ENCODE data around the gene DENND2C.

DENND2C gene

GRCh38 chr1:114669562-114670082, at the start of gene DENND2C:
Gene DENND2C (minus strand): TSS chr1:114670049. CDS start chr1:114625984, 44,065 bp downstream.
- DNase-seq (ENCODE audit: low spot score), result no peak

GRCh38 chr1:114719424-114719787, 49.6 kb upstream of the DENND2C start:
- DNase-seq (ENCODE audit: low spot score), result no peak

GRCh38 chr1:114718661-114719423, 49.0 kb upstream of the DENND2C start:
- peak; percentile 36 for DNase-seq (ENCODE audit: low spot score)

- DNase-seq (ENCODE audit: low spot score), result peak; percentile 90
These were observed 46.7 kb upstream of the DENND2C start, which contains the start of gene NRAS for GRCh38 chr1:114716304-114717170. Gene NRAS (minus strand): TSS chr1:114716771. CDS start chr1:114716160, 611 bp downstream.

GRCh38 chr1:114715952-114716303, 46.1 kb upstream of the DENND2C start:
- no peak for DNase-seq (ENCODE audit: low spot score)

GRCh38 chr1:114712977-114713376, 43.1 kb upstream of the DENND2C start:
- DNase-seq (ENCODE audit: low spot score), result no peak

GRCh38 chr1:114710360-114710759, 40.5 kb upstream of the DENND2C start:
- DNase-seq (ENCODE audit: low spot score), result no peak

- no peak for DNase-seq (ENCODE audit: low spot score)
These were observed 37.8 kb upstream of the DENND2C start for GRCh38 chr1:114707604-114708003.

- DNase-seq (ENCODE audit: low spot score), result no peak
These were observed 33.4 kb upstream of the DENND2C start for GRCh38 chr1:114703242-114703641.

GRCh38 chr1:114702737-114703136, 32.9 kb upstream of the DENND2C start:
- DNase-seq (ENCODE audit: low spot score), result no peak

- DNase-seq (ENCODE audit: low spot score), result no peak
These were observed 32.1 kb upstream of the DENND2C start for GRCh38 chr1:114701931-114702330.

- no peak for DNase-seq (ENCODE audit: low spot score)
These were observed 30.3 kb upstream of the DENND2C start for GRCh38 chr1:114700036-114700600.

- DNase-seq (ENCODE audit: low spot score), result no peak
These were observed 27.0 kb upstream of the DENND2C start for GRCh38 chr1:114696810-114697209.

- no peak for DNase-seq (ENCODE audit: low spot score)
These were observed 25.7 kb upstream of the DENND2C start, which contains the start of gene AMPD1 for GRCh38 chr1:114695430-114696058. Gene AMPD1 (minus strand): TSS chr1:114695546. CDS start chr1:114695471, 75 bp downstream.

- DNase-seq (ENCODE audit: low spot score), result no peak
These were observed 24.9 kb upstream of the DENND2C start for GRCh38 chr1:114694540-114695310.

GRCh38 chr1:114692947-114693346, 23.1 kb upstream of the DENND2C start:
- no peak for DNase-seq (ENCODE audit: low spot score)

GRCh38 chr1:114691061-114691460, 21.2 kb upstream of the DENND2C start:
- no peak for DNase-seq (ENCODE audit: low spot score)

GRCh38 chr1:114690148-114690547, 20.3 kb upstream of the DENND2C start:
- no peak for DNase-seq (ENCODE audit: low spot score)

GRCh38 chr1:114688526-114688925, 18.7 kb upstream of the DENND2C start:
- DNase-seq (ENCODE audit: low spot score), result no peak

GRCh38 chr1:114685851-114686250, 16.0 kb upstream of the DENND2C start:
- no peak for DNase-seq (ENCODE audit: low spot score)

GRCh38 chr1:114677691-114678090, 7.8 kb upstream of the DENND2C start:
- DNase-seq (ENCODE audit: low spot score), result no peak
